Activated naive CD8-positive, alpha-beta T cell (primary cell): ENCODE measurements around the gene CENPW.

ENCODE experiments used
- H3K27ac Mint-ChIP-seq: one replicate; pipeline ENCODE4 v1.8.0; 2021; ENCODE audit warnings: mixed read lengths
- H3K27me3 Mint-ChIP-seq: one replicate; pipeline ENCODE4 v1.8.0; 2021; ENCODE audit warnings: mixed read lengths
- H3K36me3 Mint-ChIP-seq: one replicate; pipeline ENCODE4 v1.8.0; 2021; ENCODE audit warnings: mixed read lengths
- H3K4me1 Mint-ChIP-seq: one replicate; pipeline ENCODE4 v1.8.0; 2021; ENCODE audit warnings: low read depth, mixed read lengths
- H3K4me3 Mint-ChIP-seq: one replicate; pipeline ENCODE4 v1.8.0; 2021; ENCODE audit warnings: mild to moderate bottlenecking, mixed read lengths
- H3K9me3 Mint-ChIP-seq: one replicate; pipeline ENCODE4 v1.8.0; 2021; ENCODE audit warnings: low read depth, mixed read lengths

The CENPW gene

DNA sequence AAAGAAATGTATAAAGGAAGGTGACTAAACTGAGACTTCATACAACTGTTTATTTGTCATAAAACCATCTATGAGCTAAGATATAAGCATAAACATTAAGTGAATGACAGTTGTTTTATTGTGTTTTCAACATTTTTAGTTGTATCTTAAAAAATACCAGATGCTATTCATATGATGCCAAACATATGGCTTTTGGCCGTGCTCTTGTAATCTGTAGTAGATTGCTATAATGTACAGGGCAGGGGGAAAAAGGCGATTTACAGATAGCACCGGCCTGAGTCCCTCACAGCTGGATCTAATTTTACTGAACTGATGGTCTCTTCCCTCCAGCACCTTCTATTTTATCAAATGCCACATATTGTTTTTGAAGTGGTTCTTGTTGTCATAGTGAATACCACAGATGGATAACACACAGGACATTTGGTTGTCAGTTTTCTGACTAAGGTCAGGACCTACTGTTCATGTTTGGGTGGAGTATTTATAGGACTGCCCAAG lies 48.2 kb downstream of the CENPW start:
- no peaks in the 10 kb centered on the region for H3K27me3 Mint-ChIP-seq
- peaks cover 14% of the 10 kb centered on the region for H3K9me3 Mint-ChIP-seq
- H3K27ac Mint-ChIP-seq: no peak overlapping the region
- no peak overlapping the region for H3K4me3 Mint-ChIP-seq
- no peaks in the 10 kb centered on the region for H3K36me3 Mint-ChIP-seq
- H3K4me1 Mint-ChIP-seq: no peaks in the 10 kb centered on the region

DNA sequence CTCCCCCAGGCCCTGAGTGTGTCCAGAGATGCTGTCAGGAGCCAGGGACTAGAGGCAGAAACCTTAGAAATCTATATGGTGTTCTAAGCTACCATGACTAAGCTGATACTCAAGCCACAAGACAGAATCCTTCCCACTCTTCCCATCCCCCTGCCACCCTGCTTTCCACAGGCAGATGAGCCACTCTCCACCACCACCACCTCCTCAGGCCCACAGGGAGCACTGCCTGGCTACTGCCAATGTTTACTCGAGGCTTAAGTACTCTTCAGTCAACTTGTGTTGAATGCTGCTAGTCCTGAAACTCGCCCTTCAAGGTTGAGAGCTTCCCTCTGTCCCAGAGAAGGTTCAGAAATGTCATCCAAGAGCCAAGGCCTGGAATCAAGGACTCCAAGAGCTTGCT lies 56.2 kb downstream of the CENPW start:
- Mint-ChIP-seq H3K4me1 (no peaks in the 10 kb centered on the region), H3K9me3 (peaks cover 4% of the 10 kb centered on the region), H3K36me3 (no peaks in the 10 kb centered on the region), H3K27ac (no peak overlapping the region), H3K27me3 (peaks cover 5% of the 10 kb centered on the region), H3K4me3 (no peak overlapping the region)
